Spleen (tissue), 7 donors: ENCODE data around the gene PARP11.

Source experiments
- CTCF ChIP-seq, 11 experiments: fragments of 200-600 bp in 7 of 11; fragments of 450-650 bp in 4 of 11; sonication (generic) in 4 of 11; IDR thresholded peaks in 8 of 11; conservative IDR thresholded peaks in 3 of 11; 1 replicate in 7 of 11; 2 replicates in 4 of 11; pipeline versions ENCODE4 v1.4.0 to v1.8.0; 2016 to 2021; ENCODE audit warnings: antibody characterized with exemption in 11 of 11, inconsistent platforms in 4 of 11, mild to moderate bottlenecking in 1 of 11
- POLR2AphosphoS5 ChIP-seq, 3 donors: sonication (generic); formaldehyde crosslinking; IDR thresholded peaks; one replicate each; pipeline ENCODE4 v1.5.1; 2017; ENCODE audit warnings: antibody characterized with exemption in 3 of 3
- donor health status: DM: no; HTN: no; CAD: no; lungs with moderate emphysema.
- donor health status: DM: no; HTN: no; CAD: no.
- donor health status: DM: no; HTN: no; CAD: no.

GRCh38 chr12:3795492-3796133 is 77.6 kb downstream of the PARP11 start:
- TF ChIP-seq POLR2AphosphoS5 (IDR thresholded peaks at IDR 0.05) (no peak), CTCF (IDR thresholded peaks at IDR 0.05 in 8 of 11, conservative IDR thresholded peaks at IDR 0.05 in 3 of 11) (no peak)
